Regular cardiac myocyte (primary cell): Measurements from ENCODE around the gene AADACL2. TPM values are rescaled to one million over a fixed set of nuclear protein-coding genes. Genes with fewer than 3 reads are reported as not detected.

Experiments
- total RNA-seq: library from RNA; depleted of rRNA; stranded (reverse); fragments of >200 nt; gene quantifications from 2 replicates; pipeline ENCODE4 v1.2.3, GENCODE V29; 2014

The AADACL2 gene
- not detected in 2 replicates for total RNA-seq

DNA sequence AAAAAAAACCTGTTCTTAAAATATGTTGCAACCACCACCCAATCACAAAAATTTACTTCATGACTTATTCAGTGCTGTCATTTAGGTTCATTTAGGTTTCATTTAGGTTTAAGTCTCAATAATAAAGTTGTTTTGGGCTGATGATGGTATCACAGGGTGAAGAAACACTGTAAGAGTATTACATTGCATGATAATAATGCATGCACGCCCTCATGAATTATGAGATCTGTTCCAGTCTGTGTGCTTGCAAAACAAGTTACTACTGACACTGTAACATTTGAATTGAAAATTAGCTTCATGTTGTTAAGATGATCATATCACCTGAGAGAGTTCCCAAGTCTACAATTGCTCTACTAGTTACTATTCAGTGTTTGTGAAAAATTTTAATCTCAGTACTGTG lies at the start of gene AADACL2:
TSS of gene AADACL2 (plus strand) at position 315 of the 400 bp plus-strand sequence. CDS start 109 bp downstream, outside the sequence.

Other genes with a start within 250 kb of the AADACL2 start
- gene AADAC, start 80.2 kb downstream of the AADACL2 start, total RNA-seq, result 1.9 and 7.0 TPM in 2 replicates
- 6.5 and 6.7 TPM in 2 replicates for gene SUCNR1, start 139.7 kb downstream of the AADACL2 start, total RNA-seq